ENCODE measurements around the gene SLC24A5. TPM values are rescaled to one million over a fixed set of nuclear protein-coding genes. Genes with fewer than 3 reads are reported as not detected.
A peak's percentile ranks its signal among the peaks of the same experiment; 100 is the strongest.

The SLC24A5 gene
- total RNA-seq, 4 donors from 2014 or later: not detected

GRCh38 chr15:48175126-48175525 lies 54.3 kb downstream of the SLC24A5 start:
- in situ Hi-C loops (cut with MboI; ENCODE audit: low pct_ligation_motif_present in 1 of 4, low pct_unique_long_range_greater_than_20kb in 1 of 4, low sequenced_read_pairs in 3 of 4): no loop called here
- TF ChIP-seq POLR2A (IDR thresholded peaks at IDR 0.05): no peak
- no peak for TF ChIP-seq POLR2AphosphoS5 (IDR thresholded peaks at IDR 0.05)
- no peak for TF ChIP-seq CTCF (IDR thresholded peaks at IDR 0.05)
- TF ChIP-seq EP300 (IDR thresholded peaks at IDR 0.05; ENCODE audit: low read depth): no peak
- no peak for DNase-seq
- Histone ChIP-seq H3K27me3 (no peaks in the 10 kb centered on the region), H3K9me3 (no peaks in the 10 kb centered on the region), H3K4me1 (peaks cover 0 to 11% (median 6%) of the 10 kb centered on the region in 4 donors), H3K4me3 (no peak overlapping the region), H3K27ac (no peak overlapping the region), H3K36me3 (no peaks in the 10 kb centered on the region)
- intact Hi-C loops (cut with DNase I; ENCODE audit: low total_unique reads): no loop called here
- WGBS, 2 donors (ENCODE audit: low coverage in 1 of 2): 96 to 97% methylated on average over 3 of the region's 3 CpGs

GRCh38 chr15:48176112-48176511 lies 55.3 kb downstream of the SLC24A5 start:
- intact Hi-C loops (cut with DNase I; ENCODE audit: low total_unique reads) (no loop called here), in situ Hi-C loops (cut with MboI; ENCODE audit: low pct_ligation_motif_present in 1 of 4, low pct_unique_long_range_greater_than_20kb in 1 of 4, low sequenced_read_pairs in 3 of 4) (no loop called here)
- no peaks in the 10 kb centered on the region for H3K36me3 ChIP-seq
- H3K9me3 ChIP-seq: no peaks in the 10 kb centered on the region
- TF ChIP-seq CTCF (IDR thresholded peaks at IDR 0.05) (no peak), EP300 (IDR thresholded peaks at IDR 0.05; ENCODE audit: low read depth) (no peak), POLR2AphosphoS5 (IDR thresholded peaks at IDR 0.05) (no peak), POLR2A (IDR thresholded peaks at IDR 0.05) (no peak)
- H3K4me3 ChIP-seq: no peak overlapping the region
- 81 to 89% methylated on average over 4 of the region's 4 CpGs for WGBS, 2 donors (ENCODE audit: low coverage in 1 of 2)
- no peak overlapping the region for H3K27ac ChIP-seq
- no peak for DNase-seq
- no peaks in the 10 kb centered on the region for H3K27me3 ChIP-seq
- H3K4me1 ChIP-seq: peaks cover 0 to 11% (median 6%) of the 10 kb centered on the region in 4 donors

- Histone ChIP-seq H3K4me3 (peak overlapping the region in 3 of 4 donors; percentile 41 to 74 (median 71)), H3K27ac (peak overlapping the region; percentile 80 to 86 (median 86)), H3K9me3 (no peaks in the 10 kb centered on the region), H3K36me3 (no peaks in the 10 kb centered on the region), H3K27me3 (no peaks in the 10 kb centered on the region), H3K4me1 (peaks cover 0 to 11% (median 6%) of the 10 kb centered on the region in 4 donors)
- no peak for DNase-seq
- in situ Hi-C loops (cut with MboI; ENCODE audit: low pct_ligation_motif_present in 1 of 4, low pct_unique_long_range_greater_than_20kb in 1 of 4, low sequenced_read_pairs in 3 of 4) (no loop called here), intact Hi-C loops (cut with DNase I; ENCODE audit: low total_unique reads) (no loop called here)
- WGBS, 2 donors (ENCODE audit: low coverage in 1 of 2): 56 to 67% methylated on average over 2 of the region's 2 CpGs
- TF ChIP-seq POLR2AphosphoS5 (IDR thresholded peaks at IDR 0.05) (no peak), POLR2A (IDR thresholded peaks at IDR 0.05) (no peak), CTCF (IDR thresholded peaks at IDR 0.05) (no peak), EP300 (IDR thresholded peaks at IDR 0.05; ENCODE audit: low read depth) (no peak)
Measured at GRCh38 chr15:48176957-48177356, 56.2 kb downstream of the SLC24A5 start.

- TF ChIP-seq CTCF (IDR thresholded peaks at IDR 0.05): no peak
- TF ChIP-seq POLR2A (IDR thresholded peaks at IDR 0.05): no peak
- TF ChIP-seq EP300 (IDR thresholded peaks at IDR 0.05; ENCODE audit: low read depth): no peak
- 2 to 4% methylated on average over 7 to 10 of the region's 10 CpGs for WGBS, 2 donors (ENCODE audit: low coverage in 1 of 2)
- peak overlapping the region; percentile 80 to 86 (median 86) for H3K27ac ChIP-seq
- peak overlapping the region; percentile 41 to 74 (median 61) for H3K4me3 ChIP-seq
- no peak for DNase-seq
- peaks cover 0 to 11% (median 6%) of the 10 kb centered on the region in 4 donors for H3K4me1 ChIP-seq
- in situ Hi-C loops (cut with MboI; ENCODE audit: low pct_ligation_motif_present in 1 of 4, low pct_unique_long_range_greater_than_20kb in 1 of 4, low sequenced_read_pairs in 3 of 4) (no loop called here), intact Hi-C loops (cut with DNase I; ENCODE audit: low total_unique reads) (no loop called here)
- no peaks in the 10 kb centered on the region for H3K9me3 ChIP-seq
- no peaks in the 10 kb centered on the region for H3K27me3 ChIP-seq
- H3K36me3 ChIP-seq: no peaks in the 10 kb centered on the region
Measured at GRCh38 chr15:48177383-48177765, 56.6 kb downstream of the SLC24A5 start.

Data from transverse colon (tissue), 4 donors.